GM18873 (cell line): Measurements from ENCODE around the gene RASGEF1C.

ENCODE experiments used
- ATAC-seq: cut with Tn5 transposase; IDR thresholded peaks from one replicate; pipeline ENCODE4 v1.9.1; 2021; ENCODE audit warnings: mild to moderate bottlenecking, moderate library complexity, moderate number of reproducible peaks; ENCODE audit not compliant: unreplicated experiment, low FRiP score

Gene RASGEF1C

GRCh38 chr5:180191716-180192115 lies 17.3 kb downstream of the RASGEF1C start:
- ATAC-seq: no peak

GRCh38 chr5:180187767-180188166 lies 21.2 kb downstream of the RASGEF1C start:
- no peak for ATAC-seq

GRCh38 chr5:180180846-180181245 lies 28.2 kb downstream of the RASGEF1C start:
- no peak for ATAC-seq

- ATAC-seq: no peak
These were observed 28.6 kb downstream of the RASGEF1C start for GRCh38 chr5:180180421-180180820.

GRCh38 chr5:180179442-180180420 lies 29.3 kb downstream of the RASGEF1C start:
- ATAC-seq: no peak

GRCh38 chr5:180178531-180179441 lies 30.2 kb downstream of the RASGEF1C start:
- no peak for ATAC-seq

- ATAC-seq: no peak
These were observed 32.8 kb downstream of the RASGEF1C start for GRCh38 chr5:180176191-180176590.

GRCh38 chr5:180175015-180175431 lies 34.0 kb downstream of the RASGEF1C start:
- no peak for ATAC-seq

- ATAC-seq: no peak
These were observed 34.4 kb downstream of the RASGEF1C start for GRCh38 chr5:180174587-180174972.

- ATAC-seq: no peak
These were observed 35.0 kb downstream of the RASGEF1C start for GRCh38 chr5:180173875-180174586.

- ATAC-seq: no peak
These were observed 35.8 kb downstream of the RASGEF1C start for GRCh38 chr5:180173198-180173544.

GRCh38 chr5:180172447-180173197 lies 36.4 kb downstream of the RASGEF1C start:
- no peak for ATAC-seq

- ATAC-seq: no peak
These were observed 37.4 kb downstream of the RASGEF1C start for GRCh38 chr5:180171568-180172094.

GRCh38 chr5:180170810-180171567 lies 38.0 kb downstream of the RASGEF1C start:
- no peak for ATAC-seq

GRCh38 chr5:180170106-180170809 lies 38.8 kb downstream of the RASGEF1C start:
- ATAC-seq: no peak

GRCh38 chr5:180169248-180170105 lies 39.5 kb downstream of the RASGEF1C start:
- ATAC-seq: no peak

GRCh38 chr5:180168758-180169157 lies 40.3 kb downstream of the RASGEF1C start:
- no peak for ATAC-seq
